ENCODE results near the gene RFTN2.

DNA sequence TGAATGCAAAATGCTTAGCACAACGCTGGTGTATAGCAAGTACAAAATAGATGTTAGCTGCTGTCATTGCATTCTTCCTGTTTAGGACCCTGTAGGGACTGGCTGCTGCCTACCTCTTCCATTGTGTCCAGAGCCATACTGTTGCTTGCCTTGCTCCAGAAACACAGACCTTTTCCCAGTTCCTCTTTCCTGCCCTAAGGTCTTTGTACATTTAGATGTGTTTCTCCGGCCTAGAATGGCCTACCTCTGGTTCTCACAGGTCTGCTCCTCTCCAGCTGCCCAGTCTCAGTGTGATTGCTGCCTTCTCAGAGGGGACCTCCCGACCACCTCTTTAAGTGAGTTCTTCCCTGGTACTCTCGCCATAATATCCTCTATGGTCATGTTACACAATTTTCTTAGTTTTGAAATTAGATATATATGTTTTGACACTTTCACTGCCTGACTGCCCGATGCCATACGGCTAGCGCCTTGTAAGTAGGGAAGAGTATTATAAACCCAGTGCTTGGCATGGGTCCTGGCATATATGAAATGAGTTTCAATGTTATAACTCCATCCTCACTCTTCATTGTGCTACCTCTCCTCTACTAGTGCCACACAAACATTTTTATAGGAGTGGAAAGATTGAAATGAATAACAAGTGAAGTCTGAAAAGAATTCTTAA, 48.3 kb downstream of the RFTN2 start:
- no peak for TF ChIP-seq TAF1 (IDR thresholded peaks at IDR 0.05; ENCODE audit: borderline replicate concordance, insufficient read depth, low read length)
- no peak for TF ChIP-seq POLR2AphosphoS5 (IDR thresholded peaks at IDR 0.05; ENCODE audit: low read depth, low read length)
- TF ChIP-seq SIN3A (IDR thresholded peaks at IDR 0.05; ENCODE audit: borderline replicate concordance, insufficient read depth, low read length): no peak
